ENCODE measurements around the gene CLIC5. TPM values are rescaled to one million over a fixed set of nuclear protein-coding genes. Genes with fewer than 3 reads are reported as not detected.

The CLIC5 gene
- total and polyA plus RNA-seq, 2 of the 8 experiments (the other 6 are each of a cell fraction or from before 2014, with no cell fraction given), result 0.12 to 0.15 TPM

DNA sequence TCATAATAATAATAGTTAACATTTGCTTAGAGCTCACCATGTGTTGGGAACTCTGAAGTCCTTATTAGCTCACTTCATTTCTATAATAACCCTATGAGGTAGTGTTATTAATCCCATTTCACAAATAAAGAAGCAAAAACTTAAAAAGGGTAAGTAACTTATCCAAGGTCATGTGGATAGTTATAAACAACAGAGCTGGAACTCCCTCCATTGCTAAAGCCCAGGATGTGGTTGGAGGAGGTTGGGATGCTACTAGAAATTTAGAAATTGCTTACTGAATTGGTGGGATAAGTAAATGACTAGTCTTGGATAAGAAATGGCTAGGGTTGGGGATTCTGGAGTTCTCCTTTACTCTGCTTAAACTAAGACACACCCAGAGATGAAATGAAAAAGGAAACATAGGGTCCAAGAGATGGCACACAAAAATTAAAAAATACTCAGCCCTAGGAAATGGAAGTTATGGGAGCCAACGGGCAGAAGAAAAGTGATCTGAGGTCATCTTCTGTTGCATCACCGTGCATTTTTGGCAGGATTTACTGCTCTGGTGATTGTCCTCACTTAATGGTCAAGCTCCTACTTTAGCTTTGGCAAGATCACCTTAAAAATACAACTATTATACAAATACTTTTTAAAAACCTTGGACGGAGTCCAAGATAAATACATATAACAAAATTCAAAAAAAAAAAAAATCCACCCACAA, 7.7 kb upstream of the CLIC5 start:
- H2BK120ac ChIP-seq (replicated peaks; ENCODE audit: low read depth, low read length), result no peak overlapping the region
- POLR2A ChIA-PET (ENCODE audit: partially characterized antibody), result no interaction called here

More for the DNA sequence above, 7.7 kb upstream of the CLIC5 start:
- H3K79me1 ChIP-seq (ENCODE audit: low read depth, low read length), result no peaks in the 10 kb centered on the region
- H2AFZ ChIP-seq (ENCODE audit: low read length), result no peak overlapping the region
- no peak overlapping the region for H3K23ac ChIP-seq (ENCODE audit: insufficient read length)
- CTCF ChIA-PET (ENCODE audit: partially characterized antibody), result no interaction called here
- no peak overlapping the region for H3K27ac ChIP-seq (ENCODE audit: low read depth, low read length)
- H3K79me2 ChIP-seq (ENCODE audit: control insufficient read depth in 1 of 2, insufficient read depth in 2 of 2, low read length in 2 of 2), result no peaks in the 10 kb centered on the region
- TF ChIP-seq TAF1 (IDR thresholded peaks at IDR 0.05; ENCODE audit: low read depth, low read length) (no peak), SP1 (IDR thresholded peaks at IDR 0.05; ENCODE audit: low read depth, low read length) (no peak), TEAD4 (IDR thresholded peaks at IDR 0.05; ENCODE audit: low read depth, low read length) (no peak), TBP (IDR thresholded peaks at IDR 0.05; ENCODE audit: low read depth, low read length) (no peak)
- WGBS, 2 experiments (ENCODE audit: extremely low coverage in 1 of 2, insufficient coverage in 1 of 2, insufficient read length in 1 of 2, insufficient replicate concordance in 2 of 2, low coverage in 1 of 2, low lambda C conversion rate in 2 of 2, missing lambda C conversion rate in 1 of 2), result 94% methylated on average over 3 of the region's 3 CpGs; no CpG with 5 or more reads in 1 of the 2 experiments
- H3K36me3 ChIP-seq (ENCODE audit: control insufficient read depth in 2 of 4, insufficient read depth in 4 of 4, low read length in 3 of 4), result no peaks in the 10 kb centered on the region
- no peak overlapping the region for H4K8ac ChIP-seq (ENCODE audit: extremely low read depth, insufficient read depth, low read length)
- H3K4me3 ChIP-seq (ENCODE audit: extremely low read depth in 1 of 4, insufficient read depth in 2 of 4, low read depth in 3 of 4, low read length in 4 of 4), result no peak overlapping the region
- DNase-seq (ENCODE audit: low read depth in 1 of 2, low spot score in 2 of 2), result no peak
- H3K4ac ChIP-seq (replicated peaks; ENCODE audit: insufficient read length, low read depth, low read length), result no peak overlapping the region
- no peak overlapping the region for H4K5ac ChIP-seq (ENCODE audit: insufficient read length, low read depth, low read length)
- H3K4me1 ChIP-seq (replicated peaks in 1 of 4; ENCODE audit: control insufficient read depth in 3 of 4, insufficient read depth in 4 of 4, low read length in 3 of 4), result no peaks in the 10 kb centered on the region
- H3K18ac ChIP-seq (ENCODE audit: extremely low read depth, low read length), result no peak overlapping the region
- H3K4me2 ChIP-seq (ENCODE audit: insufficient read depth in 1 of 2, low read depth in 2 of 2, low read length in 2 of 2), result no peak overlapping the region
- peaks cover 0 to 1% (median 0%) of the 10 kb centered on the region in 4 experiments; a peak in 1 of 7 replicates for H3K27me3 ChIP-seq (replicated peaks in 1 of 4; ENCODE audit: control insufficient read depth in 3 of 4, extremely low read depth in 1 of 4, insufficient read depth in 3 of 4, low read length in 3 of 4)
- no peak overlapping the region for H3K14ac ChIP-seq (ENCODE audit: insufficient read length)
- no peak overlapping the region for H3K56ac ChIP-seq (replicated peaks; ENCODE audit: insufficient read length, low read depth, low read length)
- H3K23me2 ChIP-seq (ENCODE audit: low read depth, low read length), result no peaks in the 10 kb centered on the region
- no peaks in the 10 kb centered on the region for H4K20me1 ChIP-seq (replicated peaks in 1 of 2; ENCODE audit: control insufficient read depth in 1 of 2, insufficient read depth in 2 of 2, low read length in 2 of 2)
- no peak overlapping the region for H2BK5ac ChIP-seq (ENCODE audit: low read depth, low read length)
- no peak overlapping the region for H2AK5ac ChIP-seq (ENCODE audit: low read depth, low read length)
- no peak for FAIRE-seq
- no peak overlapping the region for H2BK15ac ChIP-seq (ENCODE audit: low read length)
- H3K9ac ChIP-seq (replicated peaks in 1 of 4; ENCODE audit: extremely low read depth in 1 of 4, low read depth in 3 of 4, low read length in 3 of 4), result no peak overlapping the region
- no peak overlapping the region for H2BK12ac ChIP-seq (ENCODE audit: low read depth, low read length)
- no peaks in the 10 kb centered on the region for H3K9me3 ChIP-seq (ENCODE audit: insufficient read depth in 2 of 2, low read depth in 1 of 2, low read length in 1 of 2)
- no peak overlapping the region for H2BK20ac ChIP-seq (ENCODE audit: low read length)
- no peak overlapping the region for H4K91ac ChIP-seq (replicated peaks; ENCODE audit: insufficient read length, low read length)

Data from H1 (cell line).